HPDE6-E6E7 (cell line): ENCODE measurements around the gene HORMAD2.
"Not testable (repeated sequence)": the region's sequence is repeated elsewhere in the genome, so short reads cannot be mapped to it uniquely, and the experiment has no call there.

ENCODE experiments used
- DNase-seq: peaks from one replicate; pipeline ENCODE4 v3.0.0; 2011; ENCODE audit warnings: missing footprints; ENCODE audit errors: extremely low spot score

The HORMAD2 gene

GRCh38 chr22:30210235-30210909 is 130.1 kb downstream of the HORMAD2 start:
- peak; percentile 89 for DNase-seq

DNA sequence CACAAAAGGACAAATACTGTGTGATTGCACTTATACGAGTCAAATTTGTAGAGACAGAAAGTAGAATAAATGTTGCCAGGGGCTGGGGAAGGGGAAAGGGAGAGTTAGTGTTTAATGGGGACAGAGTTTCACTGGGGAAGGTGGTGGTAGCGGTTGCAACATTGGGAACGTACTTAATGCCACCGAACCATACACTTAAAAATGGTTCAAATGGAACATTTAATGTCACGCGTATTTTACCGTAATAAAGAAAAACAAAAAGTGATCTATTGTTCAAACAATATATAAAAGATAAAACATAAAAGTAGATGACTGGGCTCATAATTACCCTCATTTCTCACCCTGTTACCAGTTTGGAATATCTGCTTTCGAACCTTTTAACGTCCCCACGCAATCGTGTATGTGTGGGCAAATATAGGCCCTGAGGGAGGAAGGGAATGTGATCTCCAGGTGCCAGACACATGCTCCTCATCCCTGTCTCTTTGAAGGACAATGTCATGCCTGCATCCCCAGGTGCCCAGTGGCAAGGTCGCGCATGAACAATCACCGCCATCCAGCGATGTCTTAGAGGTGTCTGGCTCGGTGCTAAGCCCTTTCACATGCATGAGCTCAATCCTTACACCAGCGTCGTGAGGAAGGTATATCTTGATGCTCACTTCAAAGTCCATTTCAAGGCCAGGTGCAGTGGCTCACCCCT is 131.0 kb downstream of the HORMAD2 start:
- DNase-seq = no peak

GRCh38 chr22:30212363-30212995 is 132.2 kb downstream of the HORMAD2 start:
- DNase-seq = peak; percentile 88

- DNase-seq = no peak
These were observed 132.8 kb downstream of the HORMAD2 start for GRCh38 chr22:30212996-30213441.

DNA sequence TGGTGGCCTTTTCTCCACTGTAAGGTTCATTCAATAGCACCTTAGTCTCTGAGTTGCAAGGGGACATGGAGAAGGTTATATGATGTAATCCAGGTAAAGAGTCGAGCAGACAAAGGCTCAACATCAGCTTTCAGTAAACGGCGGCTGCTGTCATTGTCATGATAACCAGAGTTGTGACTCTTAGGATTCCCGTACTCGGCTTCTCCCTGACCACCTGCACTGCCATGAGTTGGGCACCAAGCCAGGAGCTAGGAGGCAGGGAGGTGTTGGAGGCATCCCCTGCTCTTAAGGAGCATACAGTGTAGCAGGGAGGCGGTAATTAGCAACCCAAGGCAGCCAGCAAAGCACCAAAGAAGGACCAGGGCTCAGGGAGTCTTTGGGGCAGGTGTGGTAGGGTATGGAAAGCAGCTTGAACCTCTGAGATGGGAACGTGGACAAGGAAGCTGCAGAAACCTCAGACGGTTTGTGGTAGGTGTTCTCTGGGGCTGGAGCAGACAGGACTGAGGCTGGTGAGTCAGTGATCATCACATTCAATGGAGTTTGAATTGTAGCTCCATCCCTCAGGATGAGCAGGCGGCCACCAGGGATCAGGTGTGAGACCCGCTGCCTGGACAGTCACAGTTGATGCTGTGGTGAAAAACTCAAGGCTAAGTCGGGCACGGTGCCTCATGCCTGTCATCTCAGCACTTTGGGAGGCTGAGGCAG is 134.6 kb downstream of the HORMAD2 start:
- no peak for DNase-seq

DNA sequence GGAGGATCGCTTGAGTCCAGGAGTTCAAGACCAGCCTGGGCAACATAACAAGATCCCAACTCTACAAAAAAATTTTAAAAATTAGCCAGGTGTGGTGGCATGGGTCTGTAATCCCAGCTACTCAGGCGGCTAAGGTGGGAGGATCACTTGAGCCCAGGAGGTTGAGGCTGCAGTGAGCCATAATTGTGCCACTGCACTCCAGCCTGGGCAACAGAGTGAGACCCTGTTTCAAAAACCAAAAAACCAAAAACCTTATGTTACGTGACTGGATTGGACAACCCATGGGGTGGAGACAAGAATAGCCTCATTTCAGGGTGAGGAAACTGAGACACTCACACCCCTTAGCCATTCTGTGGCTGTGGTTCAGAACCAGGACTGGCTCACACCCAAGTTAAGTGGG is 136.0 kb downstream of the HORMAD2 start:
- DNase-seq = not testable (repeated sequence)

GRCh38 chr22:30216710-30217109 is 136.4 kb downstream of the HORMAD2 start:
- no peak for DNase-seq

DNA sequence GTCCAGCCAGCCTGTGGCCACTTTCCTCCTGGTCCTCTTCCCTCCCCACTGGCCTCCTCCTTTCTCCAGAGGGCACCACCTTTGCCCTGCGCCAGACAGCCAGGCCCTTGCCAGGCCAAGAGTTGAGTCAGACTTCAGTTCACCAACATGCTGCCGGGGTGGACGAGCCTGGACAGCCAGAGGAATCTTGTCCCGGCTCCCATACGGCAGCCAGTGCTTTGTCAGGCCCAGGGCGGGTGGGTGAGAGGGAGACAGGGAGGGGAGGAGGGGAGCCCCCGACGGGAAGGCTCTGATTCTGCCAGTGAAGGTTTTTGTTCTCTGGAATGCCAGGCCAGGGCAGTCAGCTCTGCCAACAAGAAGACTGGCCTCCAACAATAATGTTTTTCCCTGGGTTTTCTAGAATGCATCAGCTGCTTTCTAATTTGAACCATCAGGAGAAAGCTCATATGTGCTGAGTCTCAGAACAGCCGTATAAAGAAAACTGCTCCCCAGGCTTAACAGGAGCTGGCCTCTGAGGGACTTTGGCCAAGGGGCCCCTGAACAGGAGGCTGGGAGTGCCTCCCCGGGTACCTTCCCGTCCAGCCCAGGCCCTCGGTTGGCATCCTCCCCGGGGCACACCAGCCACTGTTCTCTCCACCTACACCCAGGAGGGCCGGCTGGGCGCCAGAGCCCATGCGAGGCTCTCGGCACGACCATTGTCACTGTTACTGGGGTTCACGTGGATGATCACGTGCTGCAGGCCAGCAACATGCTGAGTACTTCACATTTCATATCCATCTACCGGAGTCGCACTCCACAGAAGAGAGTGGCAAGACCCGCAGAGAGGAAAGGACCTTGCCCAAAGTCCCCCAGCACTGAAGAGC is 137.7 kb downstream of the HORMAD2 start:
- DNase-seq = no peak

- no peak for DNase-seq
These were observed 138.9 kb downstream of the HORMAD2 start for GRCh38 chr22:30219049-30219654.

GRCh38 chr22:30219668-30220278 is 139.5 kb downstream of the HORMAD2 start:
- DNase-seq = no peak

DNA sequence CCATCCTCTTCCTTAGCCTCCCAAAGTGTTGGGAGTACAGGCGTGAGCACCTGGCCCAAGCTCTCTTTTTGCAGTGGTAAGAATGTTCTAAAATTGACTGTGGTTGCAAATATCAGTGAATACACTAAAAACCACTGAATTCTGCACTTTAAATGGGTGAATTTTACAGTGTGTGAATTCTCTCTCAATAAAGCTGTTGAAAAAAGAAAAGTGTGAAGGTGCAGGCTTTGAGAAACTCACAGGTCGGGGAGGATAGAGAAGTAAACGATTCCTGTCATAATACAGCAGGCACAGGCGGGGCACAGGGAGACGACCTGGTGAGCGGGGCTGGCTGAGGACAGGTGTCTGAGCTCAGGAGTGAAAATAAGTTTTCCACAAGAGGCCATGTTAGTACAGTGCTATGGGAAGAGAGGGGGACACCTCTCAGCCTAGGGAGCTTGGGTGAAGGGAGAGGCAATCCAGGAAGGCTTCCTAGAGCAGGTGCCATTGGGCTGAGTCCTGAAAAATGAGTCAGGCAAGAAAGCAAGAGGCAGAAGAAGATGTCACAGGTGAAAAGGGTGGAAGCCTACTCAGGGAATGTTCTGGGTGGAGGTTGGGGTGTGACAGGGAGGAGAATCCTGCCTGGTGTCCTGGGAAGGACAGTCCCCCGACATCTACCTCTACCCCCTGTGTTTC is 140.2 kb downstream of the HORMAD2 start:
- no peak for DNase-seq

- no peak for DNase-seq
These were observed 141.1 kb downstream of the HORMAD2 start for GRCh38 chr22:30221121-30221992.

DNA sequence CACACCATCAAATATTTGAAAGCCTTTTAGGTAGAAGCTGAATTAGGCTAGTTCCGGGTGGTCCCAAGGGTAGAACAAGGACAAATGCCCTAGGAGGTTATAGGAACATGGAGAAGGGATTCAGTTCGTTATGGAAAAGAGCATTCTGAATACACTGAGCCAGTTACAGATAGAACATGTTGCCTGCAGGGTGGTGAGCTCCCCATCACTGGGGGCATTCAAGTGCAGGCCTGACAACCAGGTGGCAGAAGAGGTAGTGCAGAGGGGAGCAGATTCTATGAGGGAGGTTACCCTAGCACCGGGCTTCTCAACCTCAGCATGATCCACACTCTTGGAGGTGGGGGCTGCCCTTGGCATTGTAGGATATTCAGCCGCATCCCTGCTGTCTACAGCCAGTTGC is 142.1 kb downstream of the HORMAD2 start:
- DNase-seq = no peak

DNA sequence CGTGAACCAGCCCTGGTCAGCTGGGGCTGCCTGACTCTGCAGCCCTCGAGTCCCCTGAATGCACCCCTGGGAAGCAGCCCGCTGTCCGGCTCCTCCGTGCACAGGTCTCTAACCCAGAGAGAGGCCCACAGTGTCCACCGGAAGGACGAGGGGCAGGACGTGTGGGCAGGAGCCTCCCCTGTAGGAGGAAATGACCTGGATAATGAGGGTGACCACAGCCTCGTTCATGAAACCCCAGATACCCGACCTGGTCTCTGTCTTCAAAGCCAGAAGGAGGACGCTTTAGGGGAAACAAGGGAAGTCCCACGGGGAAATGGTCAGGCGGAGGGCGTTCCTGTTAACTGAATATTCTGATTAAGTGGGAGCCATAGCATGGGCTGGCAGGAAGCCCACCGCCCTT is 143.0 kb downstream of the HORMAD2 start:
- no peak for DNase-seq

GRCh38 chr22:30224161-30224857 is 144.0 kb downstream of the HORMAD2 start:
- DNase-seq = no peak

DNA sequence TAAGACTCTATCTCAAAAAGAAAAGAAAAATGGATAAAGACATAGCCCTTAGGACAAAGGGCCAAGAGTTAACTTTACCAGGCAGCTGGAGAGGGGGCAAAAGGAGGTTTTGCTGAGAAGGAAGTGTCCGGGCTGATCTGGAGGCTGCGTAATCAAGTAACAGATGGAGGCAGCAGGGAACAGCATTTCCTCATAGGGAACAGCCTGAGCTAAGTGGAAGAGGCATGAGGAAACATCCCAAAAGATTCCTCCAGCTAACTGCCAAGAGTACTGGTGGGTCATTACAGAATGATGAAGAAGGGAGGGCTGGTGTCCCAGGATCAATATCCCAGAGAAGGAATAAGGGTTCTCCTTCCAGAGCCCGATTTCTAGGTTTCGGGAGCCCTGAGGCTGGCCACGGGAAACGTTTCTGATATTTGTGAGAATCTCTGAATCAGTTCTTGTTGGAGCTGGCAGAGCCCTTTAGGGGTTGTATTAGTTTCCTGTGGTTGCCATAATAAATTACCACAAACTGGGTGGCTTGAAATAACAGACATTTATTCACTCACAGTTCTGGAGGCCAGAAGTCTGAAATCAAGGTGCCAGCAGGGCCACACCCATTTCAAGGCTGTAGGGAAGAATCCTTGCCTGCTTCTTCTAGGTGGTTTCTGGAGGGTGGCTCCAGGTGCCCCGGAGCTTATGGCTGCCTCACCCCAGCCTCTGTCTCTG is 145.1 kb downstream of the HORMAD2 start:
- no peak for DNase-seq

GRCh38 chr22:30226192-30226832 is 146.0 kb downstream of the HORMAD2 start:
- no peak for DNase-seq
